K562 (cell line): ENCODE data around the gene PTH1R. TPM values are rescaled to one million over a fixed set of nuclear protein-coding genes. Genes with fewer than 3 reads are reported as not detected.

Source experiments
- ATAC-seq: fragments of 200-7000 bp; cut with Tn5 transposase; 3 replicates; pipeline ENCODE4 v1.9.1; 2020; ENCODE audit warnings: moderate library complexity
- BruUV-seq: library from RNA; stranded (reverse); fragments of 400-500 nt; replicated peaks from 2 replicates; lab custom pipeline; 2021; lab: Mats Ljungman, UMichigan
- CTCF ChIA-PET: fragments of 300-600 bp; formaldehyde crosslinking; extraction: SDS; loops from one replicate; lab custom pipeline; 2021; ENCODE audit warnings: low intra/inter-chr PET ratio; lab: Yijun Ruan, JAX
- POLR2A ChIA-PET: fragments of 300-600, 350-650 bp; sonication (Branson Sonifier 250); formaldehyde crosslinking; extraction: SDS; loops from one replicate; lab custom pipeline; 2021; ENCODE audit warnings: antibody characterized with exemption, inconsistent platforms; lab: Yijun Ruan, JAX
- DNase-seq, 4 experiments: peaks; one replicate each; pipeline versions ENCODE4 v3.0.0 to v3.0.0-alpha.2; 2011 to 2018; ENCODE audit warnings: low spot score in 3 of 4, mixed read lengths in 3 of 4; ENCODE audit errors: extremely low read depth in 1 of 4
- FAIRE-seq: peaks from 2 replicates; lab custom pipeline; 2011; peaks lifted over from hg19 to GRCh38; lab: Jason Lieb, UNC
- H2AFZ ChIP-seq: 2 replicates; pipeline ENCODE4 v1.6.0; 2011; ENCODE audit warnings: low read depth, low read length, control low read depth, inconsistent platforms
- H3K27ac ChIP-seq: fragments of 200-600 bp; 3 replicates; pipeline ENCODE4 v1.8.0; 2011; ENCODE audit warnings: low read depth, mild to moderate bottlenecking, control low read depth, inconsistent platforms, low read length, moderate library complexity, mixed read lengths; ENCODE audit errors: extremely low read depth
- H3K27me3 ChIP-seq, 2 experiments: fragments of 300-600 bp in 1 of 2; 2 replicates in 1 of 2; 3 replicates in 1 of 2; pipeline versions ENCODE4 v1.6.0 to v1.8.0; 2011; ENCODE audit warnings: inconsistent platforms in 2 of 2, low read length in 2 of 2, mild to moderate bottlenecking in 1 of 2, mixed read lengths in 1 of 2, moderate library complexity in 1 of 2; ENCODE audit not compliant: control insufficient read depth in 2 of 2, insufficient read depth in 2 of 2
- H3K36me3 ChIP-seq: fragments of 300-600 bp; 3 replicates; pipeline ENCODE4 v1.8.0; 2011; ENCODE audit warnings: mild to moderate bottlenecking, low read length, inconsistent platforms; ENCODE audit not compliant: control insufficient read depth, insufficient read depth
- H3K4me1 ChIP-seq, 2 experiments: fragments of 200-600 bp in 1 of 2; replicated peaks in 1 of 2; 2 replicates in 1 of 2; 3 replicates in 1 of 2; pipeline versions ENCODE4 v1.5.1 to v1.8.0; 2011; ENCODE audit warnings: inconsistent platforms in 2 of 2, low read length in 2 of 2, mild to moderate bottlenecking in 1 of 2, mixed read lengths in 1 of 2, moderate library complexity in 1 of 2; ENCODE audit not compliant: control insufficient read depth in 2 of 2, insufficient read depth in 2 of 2
- H3K4me2 ChIP-seq: 2 replicates; pipeline ENCODE4 v1.6.1; 2011; ENCODE audit warnings: low read length, control low read depth, inconsistent platforms, mixed read lengths; ENCODE audit not compliant: insufficient read depth
- H3K4me3 ChIP-seq: fragments of 200-600 bp; sonication (generic), shearing (Covaris generic); 2 replicates; pipeline ENCODE4 v1.5.1; 2016; ENCODE audit warnings: control low read depth, inconsistent platforms
- H3K79me2 ChIP-seq: fragments of 200-600 bp; 3 replicates; pipeline ENCODE4 v1.8.0; 2011; ENCODE audit warnings: low read length, inconsistent platforms; ENCODE audit not compliant: control insufficient read depth, insufficient read depth
- H3K9ac ChIP-seq, 2 experiments: 2 replicates each; pipeline versions ENCODE4 v1.6.0 to v1.6.1; 2011; ENCODE audit warnings: low read depth in 2 of 2, low read length in 2 of 2, control low read depth in 1 of 2, inconsistent platforms in 1 of 2, mild to moderate bottlenecking in 1 of 2, mixed read lengths in 1 of 2; ENCODE audit not compliant: insufficient read depth in 1 of 2
- H3K9me1 ChIP-seq: one replicate; pipeline ENCODE4 v1.6.0; 2011; ENCODE audit warnings: inconsistent platforms, mild to moderate bottlenecking, low read length, moderate library complexity; ENCODE audit not compliant: control insufficient read depth, insufficient read depth
- H3K9me3 ChIP-seq: replicated peaks from 2 replicates; pipeline ENCODE4 v1.5.1; 2011; ENCODE audit warnings: low read depth, low read length, inconsistent platforms; ENCODE audit not compliant: control insufficient read depth, insufficient read depth
- H4K20me1 ChIP-seq: replicated peaks from 2 replicates; pipeline ENCODE4 v1.6.1; 2011; ENCODE audit warnings: low read length, inconsistent platforms, mixed read lengths; ENCODE audit not compliant: control insufficient read depth, insufficient read depth
- NFIC ChIP-seq: fragments of 450-650 bp; IDR thresholded peaks from 2 replicates; pipeline ENCODE4 v1.6.1; 2017; ENCODE audit warnings: mild to moderate bottlenecking, inconsistent platforms
- STAT5A ChIP-seq: IDR thresholded peaks from 2 replicates; pipeline ENCODE4 v1.6.1; 2012; ENCODE audit warnings: low read length, inconsistent platforms, borderline replicate concordance
- ZFX ChIP-seq: sonication (generic); formaldehyde crosslinking; IDR thresholded peaks from 2 replicates; pipeline ENCODE4 v1.8.0; 2022; ENCODE audit warnings: mild to moderate bottlenecking, missing genetic modification reagents, moderate library complexity
- ZNF384 ChIP-seq: IDR thresholded peaks from 2 replicates; pipeline ENCODE4 v1.6.1; 2012; ENCODE audit warnings: low read depth, low read length, improper control_type of control experiment
- ZNF77 ChIP-seq: fragments of 250-450 bp; sonication (Bioruptor Pico); IDR thresholded peaks from 2 replicates; pipeline ENCODE4 v1.5.0; 2020
- WGBS: fragments of 100-300 bp; shearing (Covaris generic); methylation state at CpG from one replicate; pipeline ENCODE4 v1.1.6; 2016; ENCODE audit warnings: low coverage, mixed read lengths; ENCODE audit not compliant: insufficient coverage; ENCODE audit errors: missing lambda C conversion rate; 5-methylcytosine and 5-hydroxymethylcytosine counted together
- in situ Hi-C: fragments of 300-500 bp; cut with MboI; formaldehyde crosslinking; loops from 4 replicates; pipeline ENCODE4 v1.15.0; 2018; ENCODE audit warnings: inconsistent platforms, mixed read lengths
- intact Hi-C: fragments of 100-400 bp; cut with micrococcal nuclease; formaldehyde crosslinking; loops from 2 replicates; pipeline ENCODE4 v1.14.2; 2022
- polyA plus RNA-seq, 8 experiments: library from polyadenylated mRNA; depleted of rRNA in 4 of 8; stranded (reverse) in 5 of 8; unstranded in 3 of 8; fragments of >200 nt; fragmentation: Nextera tagmentation in 2 of 8; fragmentation: Illumina TruSeq in 1 of 8; extraction: Ambion mirVana in 2 of 8; extraction: Trizol in 1 of 8; gene quantifications; 2 replicates each; pipeline versions ENCODE4 v1.2.1 to v1.2.3, GENCODE V29; 2011 to 2014; ENCODE audit warnings: inconsistent platforms in 1 of 8, missing spikeins in 1 of 8
- total RNA-seq, 7 experiments: library from RNA; depleted of rRNA in 6 of 7; stranded (reverse); fragments of >200 nt in 6 of 7; fragmentation: Illumina TruSeq in 2 of 7; extraction: Trizol in 2 of 7; gene quantifications; 2 replicates each; pipeline versions ENCODE4 v1.2.1 to v1.2.3, GENCODE V29; 2011 to 2021; ENCODE audit warnings: low replicate concordance in 1 of 7

PTH1R gene
- total and polyA plus RNA-seq, 9 of the 15 experiments (the other 6 are each of a cell fraction or from before 2014, with no cell fraction given): not detected

GRCh38 chr3:46931631-46932331 is 54.3 kb downstream of the PTH1R start:
- Histone ChIP-seq H2AFZ (no peak overlapping the region), H3K4me2 (no peak overlapping the region), H3K4me1 (peaks cover 36 to 40% of the 10 kb centered on the region in 2 experiments), H3K9me1 (peaks cover 10% of the 10 kb centered on the region), H3K36me3 (peaks cover 76% of the 10 kb centered on the region), H3K79me2 (peaks cover 93% of the 10 kb centered on the region)
- intact Hi-C loops: loop anchor here (2.0 to 5.0 kb wide), 2 partner anchors 46 to 67 kb away; partner anchors contain the start of genes CCDC12 and NBEAL2
- ChIA-PET POLR2A (interaction anchor here (0.6 to 3.0 kb wide), 4 partner anchors 12 to 56 kb away, joined by 3 to 10 read pairs (median 4); partner anchors contain the start of gene NBEAL2), CTCF (no interaction called here)
- DNase-seq (no peak), FAIRE-seq (no peak), ATAC-seq (peak; percentile 31)
- TF ChIP-seq ZFX (CRISPR knock-in tag) (no peak), STAT5A (no peak), ZNF384 (no peak), NFIC (0 out of 2 replicates have a peak, but pooled peaks have one; percentile 12), ZNF77 (CRISPR knock-in tag) (no peak)
- TF ChIP-seq, all 486 proteins: peak for 1
- no peaks in the 10 kb centered on the region for H3K27me3 ChIP-seq
- no peak overlapping the region; a peak in 1 of 4 replicates for H3K9ac ChIP-seq
- H4K20me1 ChIP-seq: peaks cover 33% of the 10 kb centered on the region
- no peak overlapping the region for H3K4me3 ChIP-seq
- no peak overlapping the region for H3K27ac ChIP-seq
- no peaks in the 10 kb centered on the region for H3K9me3 ChIP-seq
- WGBS: 79% methylated on average over 6 of the region's 6 CpGs
- BruUV-seq: no TSS peak
- in situ Hi-C loops: no loop called here
